ENCODE results near the gene ITGB4. TPM values are rescaled to one million over a fixed set of nuclear protein-coding genes. Genes with fewer than 3 reads are reported as not detected.
A peak's percentile ranks its signal among the peaks of the same experiment; 100 is the strongest.

The ITGB4 gene
- total RNA-seq, 1 donor from 2014 or later, result 10.6 TPM

DNA sequence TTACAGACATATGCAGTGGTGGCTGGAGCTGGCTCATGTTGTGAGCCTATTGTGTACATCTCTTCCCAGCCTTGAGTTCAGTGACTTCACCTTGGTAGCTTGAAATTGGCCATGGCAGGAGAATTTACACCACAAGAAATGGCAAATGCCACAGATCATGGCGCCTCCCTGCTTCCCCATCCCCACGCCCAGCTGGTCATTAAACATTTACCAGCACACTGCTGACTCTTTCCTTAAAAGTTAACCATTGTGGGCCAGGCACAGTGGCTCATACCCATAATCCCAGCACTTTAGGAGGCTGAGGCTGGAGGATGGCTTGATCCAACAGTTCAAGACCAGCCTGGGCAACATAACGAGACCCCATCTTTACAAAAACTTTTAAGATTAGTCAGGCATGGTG is 22.6 kb upstream of the ITGB4 start:
- Histone ChIP-seq H3K27me3 (ENCODE audit: low read depth) (no peaks in the 10 kb centered on the region), H3K4me3 (no peak overlapping the region), H3K27ac (replicated peaks) (peak overlapping the region; percentile 96), H3K36me3 (peaks cover 53% of the 10 kb centered on the region), H3K4me1 (peaks cover 86% of the 10 kb centered on the region), H3K9me3 (replicated peaks) (no peaks in the 10 kb centered on the region)
- intact Hi-C loops (cut with micrococcal nuclease), result no loop called here
- no peak for TF ChIP-seq CTCF (IDR thresholded peaks at IDR 0.05; ENCODE audit: borderline replicate concordance)
- no peak for DNase-seq

- H3K9me3 ChIP-seq (replicated peaks), result no peaks in the 10 kb centered on the region
- H3K4me3 ChIP-seq, result no peak overlapping the region
- no peaks in the 10 kb centered on the region for H3K27me3 ChIP-seq (ENCODE audit: low read depth)
- no peak for TF ChIP-seq CTCF (IDR thresholded peaks at IDR 0.05; ENCODE audit: borderline replicate concordance)
- H3K27ac ChIP-seq (replicated peaks), result peak overlapping the region; percentile 96
- DNase-seq, result no peak
- intact Hi-C loops (cut with micrococcal nuclease), result no loop called here
- H3K4me1 ChIP-seq, result peaks cover 79% of the 10 kb centered on the region
- peaks cover 64% of the 10 kb centered on the region for H3K36me3 ChIP-seq
These were observed 20.0 kb upstream of the ITGB4 start for GRCh38 chr17:75701288-75701687.

GRCh38 chr17:75703191-75703590 is 18.1 kb upstream of the ITGB4 start:
- Histone ChIP-seq H3K27me3 (ENCODE audit: low read depth) (no peaks in the 10 kb centered on the region), H3K4me3 (no peak overlapping the region), H3K9me3 (replicated peaks) (no peaks in the 10 kb centered on the region), H3K27ac (replicated peaks) (no peak overlapping the region), H3K36me3 (peaks cover 83% of the 10 kb centered on the region), H3K4me1 (peaks cover 79% of the 10 kb centered on the region)
- intact Hi-C loops (cut with micrococcal nuclease), result no loop called here
- TF ChIP-seq CTCF (IDR thresholded peaks at IDR 0.05; ENCODE audit: borderline replicate concordance), result no peak
- no peak for DNase-seq

GRCh38 chr17:75703591-75703990 is 17.7 kb upstream of the ITGB4 start:
- intact Hi-C loops (cut with micrococcal nuclease), result no loop called here
- no peak for DNase-seq
- TF ChIP-seq CTCF (IDR thresholded peaks at IDR 0.05; ENCODE audit: borderline replicate concordance), result no peak
- Histone ChIP-seq H3K27me3 (ENCODE audit: low read depth) (no peaks in the 10 kb centered on the region), H3K9me3 (replicated peaks) (no peaks in the 10 kb centered on the region), H3K36me3 (peaks cover 87% of the 10 kb centered on the region), H3K4me3 (no peak overlapping the region), H3K27ac (replicated peaks) (no peak overlapping the region), H3K4me1 (peaks cover 78% of the 10 kb centered on the region)

DNA sequence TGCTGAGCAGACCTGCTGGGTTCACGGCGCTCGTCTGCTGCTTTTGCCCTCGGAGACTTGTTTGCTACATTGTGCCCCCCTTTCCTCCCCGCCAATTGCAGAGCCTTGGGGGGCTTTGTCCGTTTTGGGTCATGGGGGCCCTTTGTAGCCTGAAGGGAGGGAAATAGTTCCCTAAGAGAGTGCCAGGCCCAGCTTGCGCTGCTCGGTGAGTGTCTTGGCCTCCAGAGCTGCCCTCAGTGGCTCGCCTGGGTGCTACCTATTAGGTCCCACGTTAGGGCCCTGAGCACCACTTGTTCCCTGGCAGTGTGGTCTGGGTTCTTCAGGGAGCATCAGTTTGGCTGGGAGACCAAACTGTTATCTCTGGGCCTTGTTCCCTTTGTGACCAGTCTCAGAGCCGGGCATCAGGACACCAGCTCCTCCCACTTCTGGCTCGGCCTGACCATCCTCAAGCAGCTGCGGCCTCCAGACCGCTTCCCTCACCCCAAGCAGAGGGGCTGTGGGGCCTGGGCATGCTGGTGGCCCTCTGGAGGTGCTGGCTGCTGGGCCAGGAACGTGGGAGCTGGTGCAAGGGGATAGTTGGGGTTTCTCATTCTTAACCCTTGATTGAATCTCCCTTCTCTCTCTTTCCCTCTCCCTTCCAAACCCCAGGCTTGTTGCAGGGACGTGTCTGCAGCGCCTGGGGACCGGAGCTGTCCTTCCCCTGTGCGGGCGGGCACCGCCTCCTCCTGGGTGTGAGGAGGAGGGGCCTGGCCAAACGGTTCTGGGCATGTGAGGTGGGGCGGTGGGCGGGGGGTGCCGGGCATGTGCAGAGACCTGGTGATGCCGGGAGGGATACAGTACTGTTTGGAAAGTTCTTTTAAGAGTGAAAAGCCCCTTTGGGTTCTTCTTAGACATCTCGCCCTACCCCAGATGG is 16.0 kb upstream of the ITGB4 start:
- Histone ChIP-seq H3K4me3 (no peak overlapping the region), H3K27me3 (ENCODE audit: low read depth) (no peaks in the 10 kb centered on the region), H3K36me3 (peaks cover 86% of the 10 kb centered on the region), H3K4me1 (peaks cover 62% of the 10 kb centered on the region), H3K9me3 (replicated peaks) (no peaks in the 10 kb centered on the region), H3K27ac (replicated peaks) (peak overlapping the region; percentile 62)
- DNase-seq, result no peak
- intact Hi-C loops (cut with micrococcal nuclease), result no loop called here
- TF ChIP-seq CTCF (IDR thresholded peaks at IDR 0.05; ENCODE audit: borderline replicate concordance), result no peak

Measured in left ventricle myocardium inferior (tissue), 1 donor.